HG03159 (cell line): ENCODE measurements around the gene MCU.
"Not testable (repeated sequence)": the region's sequence is repeated elsewhere in the genome, so short reads cannot be mapped to it uniquely, and the experiment has no call there.

Experiments used
- ATAC-seq: cut with Tn5 transposase; IDR thresholded peaks from one replicate; pipeline ENCODE4 v1.9.1; 2021; ENCODE audit warnings: mild to moderate bottlenecking, moderate library complexity; ENCODE audit not compliant: unreplicated experiment

MCU gene

GRCh38 chr10:72691863-72692743 lies at the start of gene MCU:
Gene MCU, plus strand, starts transcription at chr10:72692143. Its CDS starts 9 bp downstream, at chr10:72692152.
- peak; percentile 91 for ATAC-seq

GRCh38 chr10:72642318-72642717 lies 49.6 kb upstream of the MCU start:
- ATAC-seq = no peak

- ATAC-seq = no peak
These were observed 46.6 kb upstream of the MCU start for GRCh38 chr10:72645263-72645858.

GRCh38 chr10:72646971-72647370 lies 45.0 kb upstream of the MCU start:
- ATAC-seq = not testable (repeated sequence)

GRCh38 chr10:72648301-72648700 lies 43.6 kb upstream of the MCU start:
- no peak for ATAC-seq

GRCh38 chr10:72649291-72649690 lies 42.7 kb upstream of the MCU start:
- ATAC-seq = no peak

- no peak for ATAC-seq
These were observed 38.4 kb upstream of the MCU start for GRCh38 chr10:72653383-72654096.

- no peak for ATAC-seq
These were observed 37.2 kb upstream of the MCU start for GRCh38 chr10:72654720-72655119.

- ATAC-seq = no peak
These were observed 33.1 kb upstream of the MCU start for GRCh38 chr10:72658696-72659400.

- no peak for ATAC-seq
These were observed 32.2 kb upstream of the MCU start for GRCh38 chr10:72659694-72660093.

- no peak for ATAC-seq
These were observed 31.7 kb upstream of the MCU start for GRCh38 chr10:72660220-72660619.

GRCh38 chr10:72661431-72661830 lies 30.5 kb upstream of the MCU start:
- no peak for ATAC-seq

GRCh38 chr10:72663971-72664370 lies 28.0 kb upstream of the MCU start:
- no peak for ATAC-seq

- ATAC-seq = no peak
These were observed 26.0 kb upstream of the MCU start for GRCh38 chr10:72665925-72666324.

- ATAC-seq = no peak
These were observed 24.6 kb upstream of the MCU start for GRCh38 chr10:72667207-72667864.

GRCh38 chr10:72673280-72673679 lies 18.7 kb upstream of the MCU start:
- no peak for ATAC-seq

- not testable (repeated sequence) for ATAC-seq
These were observed 17.8 kb upstream of the MCU start for GRCh38 chr10:72674174-72674573.

GRCh38 chr10:72679838-72680241 lies 12.1 kb upstream of the MCU start:
- no peak for ATAC-seq

GRCh38 chr10:72682638-72683037 lies 9.3 kb upstream of the MCU start:
- no peak for ATAC-seq

GRCh38 chr10:72685264-72685921 lies 6.5 kb upstream of the MCU start:
- no peak for ATAC-seq
